ENCODE measurements around the gene UBB. TPM values are rescaled to one million over a fixed set of nuclear protein-coding genes. Genes with fewer than 3 reads are reported as not detected.

The UBB gene
- total RNA-seq, 1 donor from 2014 or later = 1,408 TPM

Other genes starting within 250 kb of the UBB start
- 61.4 TPM for gene NCOR1, start 165.6 kb upstream of the UBB start, total RNA-seq
- gene PIGL, start 163.9 kb upstream of the UBB start, total RNA-seq = 8.2 TPM
- gene CENPV, start 27.6 kb upstream of the UBB start, total RNA-seq = 11.9 TPM
- gene TRPV2, start 34.5 kb downstream of the UBB start, total RNA-seq = 10.3 TPM
- 0.40 TPM for gene LRRC75A, start 111.1 kb downstream of the UBB start, total RNA-seq
- 8.1 TPM for gene ZNF287, start 188.1 kb downstream of the UBB start, total RNA-seq